Subcutaneous abdominal adipose tissue (tissue), 5 donors: ENCODE results near the gene USP32.
"Not testable (repeated sequence)": the region's sequence is repeated elsewhere in the genome, so short reads cannot be mapped to it uniquely, and the experiment has no call there.

Experiments used
- H3K27ac ChIP-seq: one replicate; pipeline ENCODE4 v1.7.0; 2013; ENCODE audit warnings: low read depth, mild to moderate bottlenecking, inconsistent platforms, low read length, moderate library complexity
- H3K27me3 ChIP-seq, 5 donors: one replicate each; pipeline ENCODE4 v1.7.0; 2013; ENCODE audit warnings: low read length in 5 of 5, inconsistent platforms in 1 of 5; ENCODE audit not compliant: control insufficient read depth in 5 of 5, insufficient read depth in 4 of 5
- H3K36me3 ChIP-seq, 5 donors: one replicate each; pipeline ENCODE4 v1.7.0; 2013; ENCODE audit warnings: low read length in 5 of 5; ENCODE audit not compliant: control insufficient read depth in 5 of 5, insufficient read depth in 5 of 5
- H3K4me1 ChIP-seq, 5 donors: one replicate each; pipeline ENCODE4 v1.7.0; 2013; ENCODE audit warnings: low read length in 5 of 5, mild to moderate bottlenecking in 3 of 5, moderate library complexity in 1 of 5; ENCODE audit not compliant: control insufficient read depth in 5 of 5, insufficient read depth in 5 of 5
- H3K4me3 ChIP-seq, 5 donors: one replicate each; pipeline ENCODE4 v1.7.0; 2013; ENCODE audit warnings: low read length in 5 of 5, low read depth in 1 of 5
- H3K9ac ChIP-seq, 5 donors: one replicate each; pipeline ENCODE4 v1.7.0; 2013; ENCODE audit warnings: low read length in 5 of 5, mild to moderate bottlenecking in 4 of 5, moderate library complexity in 3 of 5
- H3K9me3 ChIP-seq, 5 donors: one replicate each; pipeline ENCODE4 v1.7.0; 2013; ENCODE audit warnings: low read length in 5 of 5; ENCODE audit not compliant: control insufficient read depth in 5 of 5
- donor health status: healthy.
- donor health status: healthy.
- donor health status: healthy.
- donor health status: healthy.
- donor health status: healthy.

The USP32 gene

GRCh38 chr17:60425626-60426025 lies 33.7 kb upstream of the USP32 start:
- H3K27me3 ChIP-seq = no peaks in the 10 kb centered on the region
- no peaks in the 10 kb centered on the region for H3K36me3 ChIP-seq
- no peaks in the 10 kb centered on the region for H3K9me3 ChIP-seq
- no peak overlapping the region for H3K4me3 ChIP-seq
- peaks cover 2 to 19% (median 17%) of the 10 kb centered on the region in 5 donors for H3K4me1 ChIP-seq
- H3K27ac ChIP-seq = no peak overlapping the region
- H3K9ac ChIP-seq = no peak overlapping the region

- no peaks in the 10 kb centered on the region for H3K9me3 ChIP-seq
- no peak overlapping the region for H3K9ac ChIP-seq
- H3K4me3 ChIP-seq = no peak overlapping the region
- H3K36me3 ChIP-seq = no peaks in the 10 kb centered on the region
- H3K27ac ChIP-seq = no peak overlapping the region
- peaks cover 2 to 19% (median 17%) of the 10 kb centered on the region in 5 donors for H3K4me1 ChIP-seq
- no peaks in the 10 kb centered on the region for H3K27me3 ChIP-seq
Measured at GRCh38 chr17:60423865-60424264, 31.9 kb upstream of the USP32 start.

- H3K9me3 ChIP-seq = no peaks in the 10 kb centered on the region
- no peaks in the 10 kb centered on the region for H3K36me3 ChIP-seq
- H3K9ac ChIP-seq = peak within 1 kb of the TSS; percentile 48 to 92 (median 86)
- no peaks in the 10 kb centered on the region for H3K27me3 ChIP-seq
- H3K27ac ChIP-seq = peak within 1 kb of the TSS; percentile 54
- H3K4me3 ChIP-seq = peak within 1 kb of the TSS; percentile 57 to 78 (median 70)
- peaks cover 2 to 19% (median 17%) of the 10 kb centered on the region in 5 donors for H3K4me1 ChIP-seq
Measured at GRCh38 chr17:60422162-60422665, 30.3 kb upstream of the USP32 start, which contains the start of gene CHCT1. Gene CHCT1, plus strand, starts transcription at chr17:60422489. Its CDS starts 104 bp downstream, at chr17:60422593.

GRCh38 chr17:60421273-60422161 lies 29.6 kb upstream of the USP32 start:
- no peaks in the 10 kb centered on the region for H3K27me3 ChIP-seq

GRCh38 chr17:60419875-60420274 lies 27.9 kb upstream of the USP32 start:
- not testable (repeated sequence) for H3K36me3 ChIP-seq, H3K9me3 ChIP-seq, H3K27me3 ChIP-seq, H3K4me3 ChIP-seq, H3K9ac ChIP-seq, H3K27ac ChIP-seq
- peaks cover 2 to 19% (median 17%) of the 10 kb centered on the region in 5 donors for H3K4me1 ChIP-seq

More at GRCh38 chr17:60421273-60422161, 29.6 kb upstream of the USP32 start:
- peak overlapping the region; percentile 57 to 78 (median 70) for H3K4me3 ChIP-seq
- H3K9me3 ChIP-seq = no peaks in the 10 kb centered on the region
- peaks cover 2 to 19% (median 17%) of the 10 kb centered on the region in 5 donors for H3K4me1 ChIP-seq
- peak overlapping the region; percentile 54 for H3K27ac ChIP-seq
- peak overlapping the region; percentile 48 to 92 (median 86) for H3K9ac ChIP-seq
- H3K36me3 ChIP-seq = no peaks in the 10 kb centered on the region

- not testable (repeated sequence) for H3K4me3 ChIP-seq, H3K9me3 ChIP-seq, H3K27me3 ChIP-seq, H3K9ac ChIP-seq, H3K27ac ChIP-seq, H3K36me3 ChIP-seq
- H3K4me1 ChIP-seq = peaks cover 2 to 19% (median 14%) of the 10 kb centered on the region in 5 donors
Measured at GRCh38 chr17:60419003-60419402, 27.1 kb upstream of the USP32 start.

GRCh38 chr17:60416368-60416925 lies 24.5 kb upstream of the USP32 start:
- Histone ChIP-seq H3K27me3 (no peaks in the 10 kb centered on the region), H3K9me3 (no peaks in the 10 kb centered on the region), H3K27ac (no peak overlapping the region), H3K36me3 (no peaks in the 10 kb centered on the region), H3K4me3 (no peak overlapping the region), H3K9ac (no peak overlapping the region), H3K4me1 (peaks cover 2 to 6% (median 5%) of the 10 kb centered on the region in 5 donors)

- no peak overlapping the region for H3K4me3 ChIP-seq
- H3K27ac ChIP-seq = no peak overlapping the region
- H3K9ac ChIP-seq = no peak overlapping the region
- H3K4me1 ChIP-seq = no peaks in the 10 kb centered on the region
- H3K27me3 ChIP-seq = no peaks in the 10 kb centered on the region
- H3K9me3 ChIP-seq = no peaks in the 10 kb centered on the region
- H3K36me3 ChIP-seq = no peaks in the 10 kb centered on the region
Measured at GRCh38 chr17:60415146-60415545, 23.2 kb upstream of the USP32 start.

- no peak overlapping the region for H3K9ac ChIP-seq
Measured at GRCh38 chr17:60412701-60413100, 20.8 kb upstream of the USP32 start.

GRCh38 chr17:60410001-60410400 lies 18.1 kb upstream of the USP32 start:
- Histone ChIP-seq H3K27ac (no peak overlapping the region), H3K9me3 (no peaks in the 10 kb centered on the region), H3K9ac (no peak overlapping the region), H3K4me1 (no peaks in the 10 kb centered on the region), H3K4me3 (no peak overlapping the region), H3K27me3 (no peaks in the 10 kb centered on the region), H3K36me3 (no peaks in the 10 kb centered on the region)

More at GRCh38 chr17:60412701-60413100, 20.8 kb upstream of the USP32 start:
- H3K27ac ChIP-seq = no peak overlapping the region
- no peaks in the 10 kb centered on the region for H3K27me3 ChIP-seq
- no peaks in the 10 kb centered on the region for H3K36me3 ChIP-seq
- H3K9me3 ChIP-seq = no peaks in the 10 kb centered on the region
- H3K4me1 ChIP-seq = no peaks in the 10 kb centered on the region
- H3K4me3 ChIP-seq = no peak overlapping the region
